ENCODE data around the gene CLIC1. TPM values are rescaled to one million over a fixed set of nuclear protein-coding genes. Genes with fewer than 3 reads are reported as not detected.

Gene CLIC1
- polyA plus RNA-seq, 1 donor (not counting 4 experiments of a cell fraction or from before 2014, with no cell fraction given): 832 TPM

GRCh38 chr6:31708224-31708623 lies 28.1 kb downstream of the CLIC1 start:
- no peaks in the 10 kb centered on the region for H3K9me3 ChIP-seq (ENCODE audit: control insufficient read depth, low read depth, low read length)

DNA sequence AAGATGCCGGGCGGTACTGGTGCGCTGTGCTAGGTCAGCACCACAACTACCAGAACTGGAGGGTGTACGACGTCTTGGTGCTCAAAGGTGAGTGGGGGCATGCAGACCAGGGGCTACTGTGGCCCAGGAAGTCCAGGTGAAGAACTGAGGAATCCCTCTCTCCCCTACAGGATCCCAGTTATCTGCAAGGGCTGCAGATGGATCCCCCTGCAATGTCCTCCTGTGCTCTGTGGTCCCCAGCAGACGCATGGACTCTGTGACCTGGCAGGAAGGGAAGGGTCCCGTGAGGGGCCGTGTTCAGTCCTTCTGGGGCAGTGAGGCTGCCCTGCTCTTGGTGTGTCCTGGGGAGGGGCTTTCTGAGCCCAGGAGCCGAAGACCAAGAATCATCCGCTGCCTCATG lies 28.6 kb downstream of the CLIC1 start:
- H3K27me3 ChIP-seq (ENCODE audit: control insufficient read depth, extremely low read depth, insufficient read depth, low read length): no peaks in the 10 kb centered on the region
- no peak overlapping the region for H3K4me3 ChIP-seq (ENCODE audit: control insufficient read depth in 2 of 3, extremely low read depth in 1 of 3, insufficient read depth in 2 of 3, low read depth in 1 of 3, low read length in 3 of 3)
- H3K4me1 ChIP-seq (ENCODE audit: control insufficient read depth, extremely low read depth, insufficient read depth, low read length): peaks cover 20% of the 10 kb centered on the region
- no peaks in the 10 kb centered on the region for H3K79me2 ChIP-seq (ENCODE audit: control insufficient read depth, insufficient read depth, low read length)
- no peak overlapping the region for H3K4me2 ChIP-seq (ENCODE audit: control insufficient read depth, extremely low read depth, insufficient read depth, low read depth, low read length)
- no peak overlapping the region for H2AFZ ChIP-seq (ENCODE audit: control insufficient read depth, low read length)
- TF ChIP-seq EZH2 (IDR thresholded peaks at IDR 0.05; ENCODE audit: low read length): no peak
- TF ChIP-seq CTCF (optimal IDR thresholded peaks at IDR 0.05 in 1 of 3, IDR thresholded peaks at IDR 0.05 in 1 of 3, conservative IDR thresholded peaks at IDR 0.05 in 1 of 3; ENCODE audit: extremely low read depth in 1 of 3, insufficient read depth in 2 of 3, low read length in 3 of 3): no peak
- no peak overlapping the region for H3K27ac ChIP-seq (ENCODE audit: control insufficient read depth, insufficient read depth, low read length)
- H4K20me1 ChIP-seq (ENCODE audit: control insufficient read depth, extremely low read depth, insufficient read depth, low read length): no peaks in the 10 kb centered on the region
- H3K9me1 ChIP-seq (ENCODE audit: control insufficient read depth, extremely low read depth, insufficient read depth, low read length): no peaks in the 10 kb centered on the region
- FAIRE-seq (no peak), DNase-seq (ENCODE audit: low read depth, low spot score) (no peak)
- no peak overlapping the region for H3K9ac ChIP-seq (ENCODE audit: control insufficient read depth, extremely low read depth, insufficient read depth, low read length)
- H3K9me3 ChIP-seq (ENCODE audit: control insufficient read depth, low read depth, low read length): no peaks in the 10 kb centered on the region
- dilution Hi-C loops (cut with MboI; ENCODE audit: extremely low pct_ligation_motif_present, low sequenced_read_pairs): no loop called here
- H3K36me3 ChIP-seq (ENCODE audit: control insufficient read depth in 2 of 2, extremely low read depth in 1 of 2, insufficient read depth in 2 of 2, low read length in 2 of 2): no peaks in the 10 kb centered on the region

More at GRCh38 chr6:31708224-31708623, 28.1 kb downstream of the CLIC1 start:
- dilution Hi-C loops (cut with MboI; ENCODE audit: extremely low pct_ligation_motif_present, low sequenced_read_pairs): no loop called here
- FAIRE-seq (no peak), DNase-seq (ENCODE audit: low read depth, low spot score) (no peak)
- Histone ChIP-seq H2AFZ (ENCODE audit: control insufficient read depth, low read length) (no peak overlapping the region), H4K20me1 (ENCODE audit: control insufficient read depth, extremely low read depth, insufficient read depth, low read length) (no peaks in the 10 kb centered on the region), H3K9me1 (ENCODE audit: control insufficient read depth, extremely low read depth, insufficient read depth, low read length) (no peaks in the 10 kb centered on the region), H3K4me1 (ENCODE audit: control insufficient read depth, extremely low read depth, insufficient read depth, low read length) (peaks cover 20% of the 10 kb centered on the region), H3K4me2 (ENCODE audit: control insufficient read depth, extremely low read depth, insufficient read depth, low read depth, low read length) (no peak overlapping the region), H3K9ac (ENCODE audit: control insufficient read depth, extremely low read depth, insufficient read depth, low read length) (no peak overlapping the region), H3K27me3 (ENCODE audit: control insufficient read depth, extremely low read depth, insufficient read depth, low read length) (no peaks in the 10 kb centered on the region), H3K79me2 (ENCODE audit: control insufficient read depth, insufficient read depth, low read length) (no peaks in the 10 kb centered on the region), H3K36me3 (ENCODE audit: control insufficient read depth in 2 of 2, extremely low read depth in 1 of 2, insufficient read depth in 2 of 2, low read length in 2 of 2) (no peaks in the 10 kb centered on the region), H3K27ac (ENCODE audit: control insufficient read depth, insufficient read depth, low read length) (no peak overlapping the region), H3K4me3 (ENCODE audit: control insufficient read depth in 2 of 3, extremely low read depth in 1 of 3, insufficient read depth in 2 of 3, low read depth in 1 of 3, low read length in 3 of 3) (no peak overlapping the region)
- TF ChIP-seq EZH2 (IDR thresholded peaks at IDR 0.05; ENCODE audit: low read length) (no peak), CTCF (optimal IDR thresholded peaks at IDR 0.05 in 1 of 3, IDR thresholded peaks at IDR 0.05 in 1 of 3, conservative IDR thresholded peaks at IDR 0.05 in 1 of 3; ENCODE audit: extremely low read depth in 1 of 3, insufficient read depth in 2 of 3, low read length in 3 of 3) (no peak)

All from keratinocyte (primary cell).